ENCODE data around the gene SF3A2.

Gene SF3A2

GRCh38 chr19:2194513-2195078 lies 42.0 kb upstream of the SF3A2 start:
- Histone ChIP-seq H3K4me3 (ENCODE audit: severe bottlenecking) (no peak overlapping the region), H3K4me1 (ENCODE audit: insufficient read depth, poor library complexity, severe bottlenecking) (no peaks in the 10 kb centered on the region), H3K27ac (ENCODE audit: poor library complexity, severe bottlenecking) (no peak overlapping the region), H3K9me3 (ENCODE audit: severe bottlenecking) (no peaks in the 10 kb centered on the region), H3K27me3 (ENCODE audit: insufficient read depth, poor library complexity, severe bottlenecking) (no peaks in the 10 kb centered on the region), H3K36me3 (ENCODE audit: low read depth) (peaks cover 23% of the 10 kb centered on the region)
- TF ChIP-seq, protein P1, sequence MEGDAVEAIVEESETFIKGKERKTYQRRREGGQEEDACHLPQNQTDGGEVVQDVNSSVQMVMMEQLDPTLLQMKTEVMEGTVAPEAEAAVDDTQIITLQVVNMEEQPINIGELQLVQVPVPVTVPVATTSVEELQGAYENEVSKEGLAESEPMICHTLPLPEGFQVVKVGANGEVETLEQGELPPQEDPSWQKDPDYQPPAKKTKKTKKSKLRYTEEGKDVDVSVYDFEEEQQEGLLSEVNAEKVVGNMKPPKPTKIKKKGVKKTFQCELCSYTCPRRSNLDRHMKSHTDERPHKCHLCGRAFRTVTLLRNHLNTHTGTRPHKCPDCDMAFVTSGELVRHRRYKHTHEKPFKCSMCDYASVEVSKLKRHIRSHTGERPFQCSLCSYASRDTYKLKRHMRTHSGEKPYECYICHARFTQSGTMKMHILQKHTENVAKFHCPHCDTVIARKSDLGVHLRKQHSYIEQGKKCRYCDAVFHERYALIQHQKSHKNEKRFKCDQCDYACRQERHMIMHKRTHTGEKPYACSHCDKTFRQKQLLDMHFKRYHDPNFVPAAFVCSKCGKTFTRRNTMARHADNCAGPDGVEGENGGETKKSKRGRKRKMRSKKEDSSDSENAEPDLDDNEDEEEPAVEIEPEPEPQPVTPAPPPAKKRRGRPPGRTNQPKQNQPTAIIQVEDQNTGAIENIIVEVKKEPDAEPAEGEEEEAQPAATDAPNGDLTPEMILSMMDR (IDR thresholded peaks at IDR 0.05; ENCODE audit: poor library complexity, severe bottlenecking), result no peak
- ATAC-seq (ENCODE audit: low read depth) (no peak), DNase-seq (ENCODE audit: low spot score) (no peak)

- Histone ChIP-seq H3K9me3 (ENCODE audit: severe bottlenecking) (no peaks in the 10 kb centered on the region), H3K27ac (ENCODE audit: poor library complexity, severe bottlenecking) (no peak overlapping the region), H3K4me3 (ENCODE audit: severe bottlenecking) (no peak overlapping the region), H3K36me3 (ENCODE audit: low read depth) (peaks cover 21% of the 10 kb centered on the region), H3K4me1 (ENCODE audit: insufficient read depth, poor library complexity, severe bottlenecking) (no peaks in the 10 kb centered on the region), H3K27me3 (ENCODE audit: insufficient read depth, poor library complexity, severe bottlenecking) (no peaks in the 10 kb centered on the region)
- no peak for DNase-seq (ENCODE audit: low spot score)
- TF ChIP-seq, protein P1 (IDR thresholded peaks at IDR 0.05; ENCODE audit: poor library complexity, severe bottlenecking), result no peak
- no peak for ATAC-seq (ENCODE audit: low read depth)
These were observed 41.3 kb upstream of the SF3A2 start for GRCh38 chr19:2195361-2195760.

DNA sequence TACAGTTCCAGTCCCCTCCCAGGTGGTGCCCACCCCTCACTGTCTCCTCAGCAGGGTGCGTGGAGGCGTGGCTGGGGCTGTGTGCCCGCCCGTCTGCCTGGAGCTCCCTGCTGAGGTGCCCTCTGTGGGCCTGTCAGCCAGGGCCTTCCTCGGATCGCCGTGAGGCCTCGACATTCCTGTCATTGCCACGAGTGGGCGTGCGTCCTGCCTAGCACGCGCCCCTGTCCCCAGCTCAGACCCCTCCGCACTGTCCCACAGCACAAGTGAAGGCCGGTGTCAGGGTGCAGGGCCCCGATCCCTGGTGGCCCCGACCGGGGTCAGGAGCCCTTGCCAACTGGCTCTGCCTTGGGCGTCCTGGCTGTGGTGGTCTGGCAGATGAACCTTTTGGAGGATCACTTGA lies 40.7 kb upstream of the SF3A2 start:
- H3K4me1 ChIP-seq (ENCODE audit: insufficient read depth, poor library complexity, severe bottlenecking), result no peaks in the 10 kb centered on the region
- ATAC-seq (ENCODE audit: low read depth), result no peak
- H3K36me3 ChIP-seq (ENCODE audit: low read depth), result peaks cover 20% of the 10 kb centered on the region
- H3K4me3 ChIP-seq (ENCODE audit: severe bottlenecking), result no peak overlapping the region
- TF ChIP-seq, protein P1 (IDR thresholded peaks at IDR 0.05; ENCODE audit: poor library complexity, severe bottlenecking), result no peak
- DNase-seq (ENCODE audit: low spot score), result no peak
- H3K27ac ChIP-seq (ENCODE audit: poor library complexity, severe bottlenecking), result no peak overlapping the region
- H3K27me3 ChIP-seq (ENCODE audit: insufficient read depth, poor library complexity, severe bottlenecking), result no peaks in the 10 kb centered on the region
- H3K9me3 ChIP-seq (ENCODE audit: severe bottlenecking), result no peaks in the 10 kb centered on the region

GRCh38 chr19:2197270-2197669 lies 39.4 kb upstream of the SF3A2 start:
- H3K27me3 ChIP-seq (ENCODE audit: insufficient read depth, poor library complexity, severe bottlenecking), result no peaks in the 10 kb centered on the region
- peaks cover 6% of the 10 kb centered on the region for H3K36me3 ChIP-seq (ENCODE audit: low read depth)
- no peak for ATAC-seq (ENCODE audit: low read depth)

GRCh38 chr19:2198317-2198716 lies 38.3 kb upstream of the SF3A2 start:
- Histone ChIP-seq H3K4me1 (ENCODE audit: insufficient read depth, poor library complexity, severe bottlenecking) (no peaks in the 10 kb centered on the region), H3K27me3 (ENCODE audit: insufficient read depth, poor library complexity, severe bottlenecking) (no peaks in the 10 kb centered on the region), H3K36me3 (ENCODE audit: low read depth) (peaks cover 13% of the 10 kb centered on the region), H3K27ac (ENCODE audit: poor library complexity, severe bottlenecking) (no peak overlapping the region), H3K9me3 (ENCODE audit: severe bottlenecking) (no peaks in the 10 kb centered on the region), H3K4me3 (ENCODE audit: severe bottlenecking) (no peak overlapping the region)
- no peak for DNase-seq (ENCODE audit: low spot score)
- TF ChIP-seq, protein P1 (IDR thresholded peaks at IDR 0.05; ENCODE audit: poor library complexity, severe bottlenecking), result no peak
- ATAC-seq (ENCODE audit: low read depth), result no peak

More at GRCh38 chr19:2197270-2197669, 39.4 kb upstream of the SF3A2 start:
- Histone ChIP-seq H3K4me3 (ENCODE audit: severe bottlenecking) (no peak overlapping the region), H3K4me1 (ENCODE audit: insufficient read depth, poor library complexity, severe bottlenecking) (no peaks in the 10 kb centered on the region), H3K9me3 (ENCODE audit: severe bottlenecking) (no peaks in the 10 kb centered on the region), H3K27ac (ENCODE audit: poor library complexity, severe bottlenecking) (no peak overlapping the region)
- DNase-seq (ENCODE audit: low spot score), result no peak
- TF ChIP-seq, protein P1 (IDR thresholded peaks at IDR 0.05; ENCODE audit: poor library complexity, severe bottlenecking), result no peak

All from RWPE2 (cell line).